ENCODE measurements around the gene TNPO1.

GRCh38 chr5:72842816-72843215, 26.4 kb downstream of the TNPO1 start:
- TF ChIP-seq CTCF (IDR thresholded peaks at IDR 0.05 in 4 of 5, conservative IDR thresholded peaks at IDR 0.05 in 1 of 5) = no peak
- no peak for TF ChIP-seq POLR2A (IDR thresholded peaks at IDR 0.05)
